Stimulated activated CD4-positive, alpha-beta T cell treated with anti-CD3 and anti-CD28 coated beads, TNF-alpha, amount 100 ng/mL, for 24 hours (primary cell): ENCODE results near the gene PTGER3.
"Not testable (repeated sequence)": the region's sequence is repeated elsewhere in the genome, so short reads cannot be mapped to it uniquely, and the experiment has no call there.

ENCODE experiments used
- DNase-seq, 3 experiments: peaks; one replicate each; pipeline ENCODE4 v3.0.0-alpha.2; 2020; ENCODE audit warnings: low read depth in 3 of 3

Gene PTGER3

DNA sequence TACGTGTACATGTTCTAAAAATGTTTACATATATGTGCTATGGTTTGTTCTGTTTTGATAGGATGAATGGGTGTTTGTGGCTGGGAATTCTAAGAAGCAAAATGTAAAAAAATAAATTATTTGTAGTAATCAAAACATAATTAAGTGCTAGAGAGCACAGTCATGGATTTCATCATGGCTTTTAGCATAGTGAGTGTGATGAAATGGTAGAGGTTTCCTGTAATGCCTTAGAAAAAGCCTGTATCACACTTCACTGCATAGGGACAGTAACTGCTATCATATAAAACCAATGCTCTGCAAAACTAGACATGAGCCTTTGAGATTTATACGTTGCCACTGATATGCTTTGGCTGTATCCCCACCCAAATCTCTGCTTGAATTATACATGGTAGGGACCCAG lies 99.8 kb downstream of the PTGER3 start:
- no peak for DNase-seq

DNA sequence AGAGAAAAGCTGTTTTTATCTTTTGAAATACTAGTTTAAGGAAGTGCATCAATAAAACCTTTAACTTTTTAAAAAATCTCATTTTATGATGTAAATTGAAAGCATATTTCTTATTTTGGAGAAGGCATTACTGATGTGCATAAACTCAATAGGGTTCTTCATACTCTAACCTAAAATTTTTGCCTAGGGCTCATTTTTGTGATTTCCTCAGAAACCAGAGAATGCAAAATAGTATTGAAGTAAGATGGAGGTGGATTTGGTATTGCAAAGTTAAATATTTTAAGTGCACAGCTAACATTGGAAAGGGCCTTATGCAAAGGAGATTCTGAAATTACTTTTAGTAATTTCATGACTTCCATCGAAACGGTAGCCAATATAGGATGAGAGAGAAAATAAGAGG lies 101.9 kb downstream of the PTGER3 start:
- DNase-seq, result no peak

DNA sequence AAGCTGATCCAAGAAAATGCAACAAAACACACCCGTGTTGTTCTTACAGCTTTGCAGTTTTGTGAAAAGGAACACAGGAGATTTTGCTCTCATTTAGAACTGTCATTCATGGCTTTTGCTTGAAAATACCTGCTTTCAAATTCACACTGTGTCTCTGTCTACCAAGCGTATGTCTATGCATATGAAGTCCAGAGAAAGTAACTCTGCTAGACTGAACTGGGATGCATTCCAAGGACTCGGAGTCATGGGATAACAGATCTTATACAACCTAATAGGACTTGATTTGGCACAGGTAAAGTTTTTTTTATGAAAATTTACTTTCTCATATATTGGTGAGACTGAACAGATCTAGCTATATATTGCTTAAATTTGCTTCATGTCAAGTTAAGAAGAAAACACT lies 102.4 kb downstream of the PTGER3 start:
- no peak for DNase-seq

DNA sequence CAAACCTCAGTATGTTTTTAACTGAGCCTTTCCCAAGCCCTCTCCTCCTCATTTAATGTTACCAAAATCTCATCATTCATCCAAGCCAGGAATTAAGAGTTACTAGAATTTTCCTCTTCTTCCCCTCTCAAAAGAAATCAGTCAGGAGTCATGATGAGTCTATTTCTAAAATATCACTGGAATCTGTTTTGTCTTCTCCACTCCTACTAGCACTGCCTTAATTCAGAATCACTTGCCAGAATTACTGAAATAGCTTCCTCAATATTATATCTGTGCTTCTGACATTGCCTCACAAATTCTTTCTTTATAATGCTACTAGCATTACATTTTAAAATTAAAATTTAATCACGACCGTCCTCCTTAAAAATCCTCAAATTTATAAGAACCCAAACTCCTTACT lies 106.1 kb downstream of the PTGER3 start:
- DNase-seq, result no peak

DNA sequence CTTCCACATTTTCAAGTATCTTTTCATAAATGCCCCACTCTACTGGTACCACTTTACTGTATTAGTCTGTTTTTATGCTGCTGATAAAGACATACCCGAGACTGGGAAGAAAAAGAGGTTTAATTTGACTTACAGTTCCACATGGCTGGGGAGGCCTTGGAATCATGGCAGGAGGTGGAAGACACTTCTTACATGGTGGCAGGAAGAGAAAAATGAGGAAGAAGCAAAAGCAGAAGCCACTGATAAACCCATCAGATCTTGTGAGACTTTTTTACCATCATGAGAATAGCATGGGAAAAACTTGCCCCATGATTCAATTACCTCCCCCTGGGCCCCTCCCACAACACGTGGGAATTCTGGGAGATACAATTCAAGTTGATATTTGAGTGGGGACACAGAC lies 107.2 kb downstream of the PTGER3 start:
- DNase-seq, result not testable (repeated sequence)

DNA sequence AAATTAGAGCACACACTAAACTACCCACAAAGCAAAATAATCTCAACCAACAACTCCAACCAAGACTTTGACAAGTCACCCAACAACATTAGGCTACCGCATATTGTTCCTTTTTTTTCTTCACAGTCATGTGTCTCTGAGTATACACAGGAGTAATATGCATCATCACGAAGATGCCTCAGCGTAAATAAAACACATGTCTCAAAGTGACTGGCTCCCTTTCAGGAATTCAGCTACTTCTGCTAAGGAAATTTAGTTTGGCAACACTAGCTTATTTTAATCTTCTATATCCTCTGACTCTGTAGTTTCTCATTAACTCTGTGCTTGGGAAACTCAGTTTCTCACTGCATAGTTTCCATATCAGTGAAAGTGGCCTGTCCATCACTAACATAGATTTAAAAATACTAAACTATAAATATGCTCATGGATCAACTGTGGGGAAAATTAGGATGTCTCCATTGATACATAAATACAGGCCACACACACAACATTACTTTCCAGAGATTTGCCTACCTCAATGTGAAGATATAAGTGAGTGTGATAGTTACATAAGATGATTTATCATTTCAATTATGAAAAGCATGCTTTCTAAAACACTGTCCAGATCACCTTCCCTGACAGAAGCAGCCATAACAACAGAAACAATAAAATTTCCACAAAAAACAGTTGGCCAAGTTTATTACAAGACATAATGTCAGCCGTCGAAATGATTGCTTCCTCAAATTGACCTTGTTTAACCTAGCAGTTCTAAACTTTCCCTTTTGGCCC lies 113.2 kb downstream of the PTGER3 start:
- no peak for DNase-seq

DNA sequence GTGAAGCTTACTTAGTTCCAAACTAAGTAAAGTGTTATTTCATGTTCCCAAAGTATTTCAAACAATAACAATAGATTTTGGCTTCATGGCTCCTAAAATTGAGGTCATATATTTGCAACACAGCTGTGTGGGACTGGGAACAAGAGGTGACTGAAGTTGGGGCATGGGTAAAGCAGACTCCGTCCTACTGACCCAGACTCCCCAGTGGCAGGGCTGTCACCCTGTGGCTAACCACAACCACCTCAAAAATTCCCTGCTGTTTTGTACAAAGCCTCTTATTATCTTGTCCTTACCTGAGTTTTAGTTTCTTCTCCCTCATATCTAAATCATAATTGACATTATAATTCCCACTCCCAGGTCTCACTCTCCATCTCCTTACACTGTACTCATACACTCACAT lies 117.6 kb downstream of the PTGER3 start:
- no peak for DNase-seq

DNA sequence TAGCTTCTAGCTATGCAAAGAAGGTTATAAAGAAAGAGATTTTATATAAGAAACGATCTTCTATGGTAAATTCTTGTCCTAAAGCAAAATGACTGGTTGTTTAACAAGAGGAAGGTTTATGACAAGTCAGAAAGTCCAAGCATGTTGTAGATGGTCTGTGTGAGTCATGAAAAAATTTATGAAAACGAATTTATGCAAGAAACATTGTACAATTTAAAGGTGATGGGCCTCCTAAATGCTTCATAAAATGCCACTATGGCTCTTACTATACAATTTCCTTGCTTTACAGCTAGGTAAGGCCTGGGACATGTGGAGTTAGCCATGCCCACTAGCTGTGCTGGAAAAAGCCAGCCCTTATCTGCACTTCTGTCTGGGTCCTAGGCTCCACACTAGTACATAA lies 125.4 kb downstream of the PTGER3 start:
- DNase-seq, result no peak
